GM21576 (cell line): ENCODE data around the gene ZNF345.
A peak's percentile ranks its signal among the peaks of the same experiment; 100 is the strongest.

Experiments used
- ATAC-seq: cut with Tn5 transposase; IDR thresholded peaks from one replicate; pipeline ENCODE4 v1.9.1; 2021; ENCODE audit warnings: mild to moderate bottlenecking, moderate library complexity; ENCODE audit not compliant: unreplicated experiment

Gene ZNF345

GRCh38 chr19:36850559-36851442, at the start of gene ZNF345:
ZNF345 (plus strand) TSS chr19:36850876; CDS start chr19:36876831, 25,955 bp downstream.
- peak; percentile 76 for ATAC-seq

GRCh38 chr19:36805364-36805763, 45.3 kb upstream of the ZNF345 start:
- ATAC-seq, result no peak

- ATAC-seq, result no peak
These were observed 43.6 kb upstream of the ZNF345 start for GRCh38 chr19:36807029-36807428.

- ATAC-seq, result no peak
These were observed 31.5 kb upstream of the ZNF345 start for GRCh38 chr19:36819130-36819630.

GRCh38 chr19:36821758-36822157, 28.9 kb upstream of the ZNF345 start:
- ATAC-seq, result no peak

GRCh38 chr19:36833430-36833829, 17.2 kb upstream of the ZNF345 start:
- ATAC-seq, result no peak

- no peak for ATAC-seq
These were observed 13.3 kb upstream of the ZNF345 start for GRCh38 chr19:36837176-36837905.

GRCh38 chr19:36837906-36838783, 12.5 kb upstream of the ZNF345 start, which contains the start of gene ZNF790:
ZNF790 (minus strand) TSS chr19:36838387; CDS start chr19:36825619, 12,768 bp downstream.
- ATAC-seq, result peak; percentile 87

- no peak for ATAC-seq
These were observed 11.8 kb upstream of the ZNF345 start for GRCh38 chr19:36838784-36839324.

- ATAC-seq, result no peak
These were observed 2.7 kb upstream of the ZNF345 start for GRCh38 chr19:36847968-36848367.

GRCh38 chr19:36849701-36850558, 746 bp upstream of the ZNF345 start:
- peak; percentile 82 for ATAC-seq

- ATAC-seq, result no peak
These were observed 1.2 kb downstream of the ZNF345 start for GRCh38 chr19:36851898-36852297.

GRCh38 chr19:36876993-36877938, 26.6 kb downstream of the ZNF345 start:
- ATAC-seq, result no peak

- ATAC-seq, result no peak
These were observed 41.2 kb downstream of the ZNF345 start for GRCh38 chr19:36891768-36892357.

GRCh38 chr19:36894849-36895383, 44.2 kb downstream of the ZNF345 start:
- ATAC-seq, result no peak

- ATAC-seq, result no peak
These were observed 47.7 kb downstream of the ZNF345 start for GRCh38 chr19:36898422-36898821.

GRCh38 chr19:36915992-36916830, 65.5 kb downstream of the ZNF345 start, which contains the start of the genes ZNF568 and ZNF829:
ZNF568 (plus strand) TSS chr19:36916332; CDS start chr19:36922771, 6,439 bp downstream.
ZNF829 (minus strand) TSS chr19:36916291; CDS start chr19:36915167, 1,124 bp downstream.
- peak; percentile 87 for ATAC-seq
